Right lobe of liver (tissue), 4 donors: Measurements from ENCODE around the gene BAIAP2.

Experiments used
- POLR2A ChIP-seq: fragments of 450-650 bp; IDR thresholded peaks from one replicate; pipeline ENCODE4 v1.6.1; 2017; ENCODE audit warnings: antibody characterized with exemption, mild to moderate bottlenecking
- TF ChIP-seq, protein P1 (sequence below), 4 donors: fragments of 200-600 bp in 3 of 4; fragments of 450-650 bp in 1 of 4; IDR thresholded peaks; one replicate each; pipeline versions ENCODE4 v1.5.1 to v1.8.0; 2016 to 2022; ENCODE audit warnings: antibody characterized with exemption in 4 of 4, mild to moderate bottlenecking in 2 of 4
- donor health status: DM: no; HTN: no; CAD: no.
- donor health status: DM: no; HTN: no; CAD: no.
- donor health status: DM: no; HTN: yes; CAD: no.

DNA sequence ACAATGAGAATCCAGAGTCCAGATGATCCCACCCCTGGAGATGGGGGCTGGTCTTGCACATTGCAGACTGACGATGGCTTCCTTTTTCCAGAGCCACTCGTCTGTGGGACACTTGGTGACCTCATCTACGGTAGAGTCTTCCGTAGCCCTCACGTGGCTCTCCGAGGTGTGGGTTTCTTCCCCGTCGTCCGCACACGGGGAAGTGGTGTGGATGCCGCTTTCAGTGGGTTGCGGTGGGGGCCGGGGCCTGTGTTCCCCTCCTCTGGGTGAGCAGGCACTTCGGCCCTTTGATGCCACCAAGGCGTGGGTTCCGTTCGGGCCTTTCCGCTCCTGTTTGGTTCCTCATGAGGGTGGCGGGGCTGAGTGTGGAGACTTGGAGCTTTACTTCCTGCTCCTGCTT, 21.4 kb downstream of the BAIAP2 start:
- TF ChIP-seq, protein P1, sequence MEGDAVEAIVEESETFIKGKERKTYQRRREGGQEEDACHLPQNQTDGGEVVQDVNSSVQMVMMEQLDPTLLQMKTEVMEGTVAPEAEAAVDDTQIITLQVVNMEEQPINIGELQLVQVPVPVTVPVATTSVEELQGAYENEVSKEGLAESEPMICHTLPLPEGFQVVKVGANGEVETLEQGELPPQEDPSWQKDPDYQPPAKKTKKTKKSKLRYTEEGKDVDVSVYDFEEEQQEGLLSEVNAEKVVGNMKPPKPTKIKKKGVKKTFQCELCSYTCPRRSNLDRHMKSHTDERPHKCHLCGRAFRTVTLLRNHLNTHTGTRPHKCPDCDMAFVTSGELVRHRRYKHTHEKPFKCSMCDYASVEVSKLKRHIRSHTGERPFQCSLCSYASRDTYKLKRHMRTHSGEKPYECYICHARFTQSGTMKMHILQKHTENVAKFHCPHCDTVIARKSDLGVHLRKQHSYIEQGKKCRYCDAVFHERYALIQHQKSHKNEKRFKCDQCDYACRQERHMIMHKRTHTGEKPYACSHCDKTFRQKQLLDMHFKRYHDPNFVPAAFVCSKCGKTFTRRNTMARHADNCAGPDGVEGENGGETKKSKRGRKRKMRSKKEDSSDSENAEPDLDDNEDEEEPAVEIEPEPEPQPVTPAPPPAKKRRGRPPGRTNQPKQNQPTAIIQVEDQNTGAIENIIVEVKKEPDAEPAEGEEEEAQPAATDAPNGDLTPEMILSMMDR (IDR thresholded peaks at IDR 0.05): no peak
- TF ChIP-seq POLR2A: no peak
